Measurements from ENCODE around the gene ACTR1B. TPM values are rescaled to one million over a fixed set of nuclear protein-coding genes. Genes with fewer than 3 reads are reported as not detected.
A peak's percentile ranks its signal among the peaks of the same experiment; 100 is the strongest.

Gene ACTR1B
- total RNA-seq, 1 experiment from 2014 or later: 36.3 TPM

- CTCF ChIA-PET: interaction anchor here (0.9 to 1.2 kb wide), 2 partner anchors 37 to 72 kb away, joined by 3 to 4 read pairs; no protein-coding TSS in a partner anchor
- DNase-seq (ENCODE audit: low spot score): no peak
- Histone ChIP-seq H3K36me3 (ENCODE audit: insufficient read depth, low read length, poor library complexity, severe bottlenecking) (peaks cover 2% of the 10 kb centered on the region), H3K27me3 (replicated peaks; ENCODE audit: insufficient read depth, low read depth, low read length, poor library complexity) (no peaks in the 10 kb centered on the region), H3K9me3 (ENCODE audit: low read depth, low read length, poor library complexity, severe bottlenecking) (no peaks in the 10 kb centered on the region), H3K27ac (ENCODE audit: low read depth, low read length, poor library complexity, severe bottlenecking) (peak overlapping the region; percentile 81), H3K4me3 (ENCODE audit: low read depth, low read length, poor library complexity, severe bottlenecking) (peak overlapping the region; percentile 78), H3K4me1 (ENCODE audit: insufficient read depth, low read length, poor library complexity, severe bottlenecking) (peaks cover 10% of the 10 kb centered on the region)
- BruUV-seq (replicated peaks): no TSS peak
- intact Hi-C loops (cut with micrococcal nuclease; ENCODE audit: unreplicated experiment): no loop called here
- POLR2A ChIA-PET (ENCODE audit: low non-redundant PET): no interaction called here
- TF ChIP-seq EZH2 (IDR thresholded peaks at IDR 0.05; ENCODE audit: borderline replicate concordance, low read depth, low read length, poor library complexity, severe bottlenecking) (no peak), CTCF (conservative IDR thresholded peaks at IDR 0.05; ENCODE audit: low read depth, low read length) (no peak)
Observed at GRCh38 chr2:97662386-97662894, 1.4 kb downstream of the ACTR1B start.

GRCh38 chr2:97661927-97662326, 1.9 kb downstream of the ACTR1B start:
- no peak for DNase-seq (ENCODE audit: low spot score)

GRCh38 chr2:97660775-97661389, 3.0 kb downstream of the ACTR1B start:
- Histone ChIP-seq H3K27ac (ENCODE audit: low read depth, low read length, poor library complexity, severe bottlenecking) (no peak overlapping the region), H3K36me3 (ENCODE audit: insufficient read depth, low read length, poor library complexity, severe bottlenecking) (peaks cover 5% of the 10 kb centered on the region), H3K9me3 (ENCODE audit: low read depth, low read length, poor library complexity, severe bottlenecking) (no peaks in the 10 kb centered on the region), H3K27me3 (replicated peaks; ENCODE audit: insufficient read depth, low read depth, low read length, poor library complexity) (no peaks in the 10 kb centered on the region), H3K4me3 (ENCODE audit: low read depth, low read length, poor library complexity, severe bottlenecking) (no peak overlapping the region), H3K4me1 (ENCODE audit: insufficient read depth, low read length, poor library complexity, severe bottlenecking) (peaks cover 10% of the 10 kb centered on the region)
- intact Hi-C loops (cut with micrococcal nuclease; ENCODE audit: unreplicated experiment): no loop called here
- TF ChIP-seq CTCF (conservative IDR thresholded peaks at IDR 0.05; ENCODE audit: low read depth, low read length): no peak
- TF ChIP-seq EZH2 (IDR thresholded peaks at IDR 0.05; ENCODE audit: borderline replicate concordance, low read depth, low read length, poor library complexity, severe bottlenecking): no peak
- CTCF ChIA-PET: no interaction called here
- POLR2A ChIA-PET (ENCODE audit: low non-redundant PET): no interaction called here
- BruUV-seq (replicated peaks): no TSS peak
- no peak for DNase-seq (ENCODE audit: low spot score)

More at GRCh38 chr2:97661927-97662326, 1.9 kb downstream of the ACTR1B start:
- H3K9me3 ChIP-seq (ENCODE audit: low read depth, low read length, poor library complexity, severe bottlenecking): no peaks in the 10 kb centered on the region
- H3K4me1 ChIP-seq (ENCODE audit: insufficient read depth, low read length, poor library complexity, severe bottlenecking): peaks cover 10% of the 10 kb centered on the region
- peaks cover 5% of the 10 kb centered on the region for H3K36me3 ChIP-seq (ENCODE audit: insufficient read depth, low read length, poor library complexity, severe bottlenecking)
- intact Hi-C loops (cut with micrococcal nuclease; ENCODE audit: unreplicated experiment): no loop called here
- no TSS peak for BruUV-seq (replicated peaks)
- TF ChIP-seq EZH2 (IDR thresholded peaks at IDR 0.05; ENCODE audit: borderline replicate concordance, low read depth, low read length, poor library complexity, severe bottlenecking) (no peak), CTCF (conservative IDR thresholded peaks at IDR 0.05; ENCODE audit: low read depth, low read length) (no peak)
- CTCF ChIA-PET: interaction anchor here (0.9 kb wide), 1 partner anchor 71 kb away, joined by 3 read pairs; no protein-coding TSS in a partner anchor
- H3K27ac ChIP-seq (ENCODE audit: low read depth, low read length, poor library complexity, severe bottlenecking): no peak overlapping the region
- POLR2A ChIA-PET (ENCODE audit: low non-redundant PET): no interaction called here
- no peak overlapping the region for H3K4me3 ChIP-seq (ENCODE audit: low read depth, low read length, poor library complexity, severe bottlenecking)
- H3K27me3 ChIP-seq (replicated peaks; ENCODE audit: insufficient read depth, low read depth, low read length, poor library complexity): no peaks in the 10 kb centered on the region

Measured in A673 (cell line).